Heart right ventricle (tissue), 16 donors: ENCODE data around the gene MYO5B. TPM values are rescaled to one million over a fixed set of nuclear protein-coding genes. Genes with fewer than 3 reads are reported as not detected.

Experiments used
- ATAC-seq, 8 donors: fragments of 200-7000 bp; cut with Tn5 transposase; one replicate each; pipeline ENCODE4 v1.9.1; 2020; ENCODE audit warnings: mild to moderate bottlenecking in 8 of 8, moderate library complexity in 8 of 8, moderate number of reproducible peaks in 1 of 8
- DNase-seq, 2 donors: peaks; one replicate each; pipeline ENCODE4 v3.0.0-alpha.2; 2020
- H3K27ac ChIP-seq, 10 donors: fragments of 200-600 bp; sonication (generic) in 2 of 10; one replicate each; pipeline versions ENCODE4 v1.5.0 to v1.8.0; 2020 to 2022; ENCODE audit warnings: mild to moderate bottlenecking in 3 of 10
- H3K27me3 ChIP-seq, 7 donors: fragments of 200-600 bp; one replicate each; pipeline ENCODE4 v1.8.0; 2021 to 2022; ENCODE audit warnings: mild to moderate bottlenecking in 2 of 7
- H3K36me3 ChIP-seq, 9 donors: fragments of 200-600 bp; sonication (generic) in 1 of 9; one replicate each; pipeline versions ENCODE4 v1.5.0 to v1.8.0; 2020 to 2022; ENCODE audit warnings: mild to moderate bottlenecking in 2 of 9
- H3K4me1 ChIP-seq, 9 donors: fragments of 200-600 bp; sonication (generic) in 1 of 9; one replicate each; pipeline versions ENCODE4 v1.5.0 to v1.8.0; 2020 to 2022; ENCODE audit warnings: mild to moderate bottlenecking in 4 of 9
- H3K4me3 ChIP-seq, 10 donors: fragments of 200-600 bp; sonication (generic) in 2 of 10; one replicate each; pipeline versions ENCODE4 v1.5.0 to v1.8.0; 2020 to 2022; ENCODE audit warnings: mild to moderate bottlenecking in 7 of 10, moderate library complexity in 2 of 10
- H3K9me3 ChIP-seq, 11 donors: fragments of 200-600 bp in 10 of 11; sonication (generic) in 2 of 11; one replicate each; pipeline versions ENCODE4 v1.5.0 to v1.8.0; 2013 to 2022; ENCODE audit warnings: mild to moderate bottlenecking in 2 of 11, control low read depth in 1 of 11, moderate library complexity in 1 of 11
- CTCF ChIP-seq, 9 donors: fragments of 200-600 bp; sonication (generic) in 2 of 9; IDR thresholded peaks; one replicate each; pipeline versions ENCODE4 v1.5.0 to v1.8.0; 2021 to 2022; ENCODE audit warnings: antibody characterized with exemption in 9 of 9, mild to moderate bottlenecking in 5 of 9, moderate library complexity in 1 of 9
- WGBS, 2 donors: extraction: QIAGEN DNeasy Blood & Tissue Kit; methylation state at CpG; one replicate each; pipeline ENCODE4 v1.1.7; 2013; ENCODE audit warnings: inconsistent platforms in 1 of 2; 5-methylcytosine and 5-hydroxymethylcytosine counted together
- intact Hi-C, 10 donors: fragments of 100-400 bp; cut with DNase I; formaldehyde crosslinking; loops; one replicate each; pipeline versions ENCODE4 v1.11.1 to v1.14.2; 2022
- polyA plus RNA-seq, 2 donors: library from polyadenylated mRNA; stranded (reverse); fragments of 200-250 nt; gene quantifications; one replicate each; pipeline ENCODE4 v1.2.3, GENCODE V29; 2013
- total RNA-seq, 10 donors: library from RNA; stranded (reverse); fragmentation: NEBNext Ultra II Directional in 3 of 10; extraction: Animal tissue kit (Norgen Biotek cat#: 25700) in 3 of 10; gene quantifications; one replicate each; pipeline versions ENCODE4 v1.2.1 to v1.2.4, GENCODE V29; 2021 to 2023
- donor health status: Arrhythmogenic right ventricular cardiomyopathy.
- donor health status: ischemic (EF 13 %, LVEDD 7.1; RV severe dilation, severe dysfunction).
- donor health status: healthy with polysubstance abuse.
- donor health status: DM: no; HTN: yes; CAD: no.
- donor health status: DM: no; HTN: no; CAD: no.
- donor health status: ischemic (EF 25% LVEDD 6.9; RV normal size, moderate dysfunction).
- donor health status: ischemic (EF 25% LVEDD 5.7; RV mildly dilated, moderate dysfunction).
- donor health status: healthy.
- donor health status: DM: yes; HTN: yes; CAD: no.
- donor health status: Ischemic cardiomyopathy.
- donor health status: ischemic (EF 35%, LVEDD 5.7; RV mildly dilated, moderate dysfunction).
- donor health status: nonischemic (EF 11% LVEDD 7.7; RV severe dilation, severe dysfunction).
- donor health status: DM: yes; HTN: yes; CAD: no.
- donor health status: PGD.
- donor health status: ischemic (EF 29% LVEDD 5.4; RV normal size, mild dysfunction).
- donor health status: nonischemic (EF 23%, LVEDD 6.1; RV moderate dilation, normal function).

Gene MYO5B
- total and polyA plus RNA-seq, 12 donors = 0.20 to 3.7 (median 0.93) TPM

- Histone ChIP-seq H3K27me3 (peaks cover 0 to 7% (median 0%) of the 10 kb centered on the region in 7 donors), H3K4me3 (no peak overlapping the region), H3K36me3 (no peaks in the 10 kb centered on the region), H3K9me3 (no peaks in the 10 kb centered on the region), H3K27ac (no peak overlapping the region), H3K4me1 (peaks cover 0 to 8% (median 0%) of the 10 kb centered on the region in 9 donors)
- TF ChIP-seq CTCF (IDR thresholded peaks at IDR 0.05) = no peak
- ATAC-seq (no peak), DNase-seq (no peak)
- 54 to 60% methylated on average over 4 of the region's 4 CpGs for WGBS, 2 donors
- intact Hi-C loops = no loop called here
Measured at GRCh38 chr18:50080316-50080715, 114.6 kb downstream of the MYO5B start.

- no peak overlapping the region for H3K27ac ChIP-seq
- peaks cover 0 to 7% (median 0%) of the 10 kb centered on the region in 7 donors for H3K27me3 ChIP-seq
- DNase-seq (peak; percentile 73 to 78), ATAC-seq (peak; percentile 86 to 99 (median 96))
- WGBS, 2 donors = 37 to 40% methylated on average over 8 of the region's 8 CpGs
- intact Hi-C loops = loop anchor here in 1 of 10 donors (10.0 kb wide), 1 partner anchor 355 kb away; no protein-coding TSS in a partner anchor
- no peaks in the 10 kb centered on the region for H3K36me3 ChIP-seq
- no peak overlapping the region for H3K4me3 ChIP-seq
- H3K9me3 ChIP-seq = no peaks in the 10 kb centered on the region
- peaks cover 0 to 8% (median 0%) of the 10 kb centered on the region in 9 donors for H3K4me1 ChIP-seq
- no peak for TF ChIP-seq CTCF (IDR thresholded peaks at IDR 0.05)
Measured at GRCh38 chr18:50079571-50080295, 115.2 kb downstream of the MYO5B start.

- Histone ChIP-seq H3K4me1 (peaks cover 0 to 15% (median 0%) of the 10 kb centered on the region in 9 donors), H3K36me3 (no peaks in the 10 kb centered on the region), H3K4me3 (no peak overlapping the region), H3K27ac (no peak overlapping the region), H3K9me3 (no peaks in the 10 kb centered on the region), H3K27me3 (peaks cover 0 to 12% (median 0%) of the 10 kb centered on the region in 7 donors)
- 74 to 77% methylated on average over 6 of the region's 6 CpGs for WGBS, 2 donors
- intact Hi-C loops = loop anchor here in 1 of 10 donors (10.0 kb wide), 1 partner anchor 359 kb away; no protein-coding TSS in a partner anchor
- DNase-seq (no peak), ATAC-seq (no peak)
- TF ChIP-seq CTCF (IDR thresholded peaks at IDR 0.05) = no peak
Measured at GRCh38 chr18:50076277-50076676, 118.7 kb downstream of the MYO5B start.

GRCh38 chr18:50075772-50076171 is 119.2 kb downstream of the MYO5B start:
- peaks cover 0 to 12% (median 0%) of the 10 kb centered on the region in 7 donors for H3K27me3 ChIP-seq
- 56 to 58% methylated on average over 4 of the region's 4 CpGs for WGBS, 2 donors
- peaks cover 0 to 17% (median 0%) of the 10 kb centered on the region in 9 donors for H3K4me1 ChIP-seq
- intact Hi-C loops = loop anchor here in 1 of 10 donors (10.0 kb wide), 1 partner anchor 359 kb away; no protein-coding TSS in a partner anchor
- TF ChIP-seq CTCF (IDR thresholded peaks at IDR 0.05) = no peak
- no peak overlapping the region for H3K27ac ChIP-seq
- ATAC-seq = no peak
- no peak for DNase-seq
- no peaks in the 10 kb centered on the region for H3K9me3 ChIP-seq
- H3K36me3 ChIP-seq = no peaks in the 10 kb centered on the region
- H3K4me3 ChIP-seq = no peak overlapping the region
